ENCODE measurements around the gene ITM2A.

The ITM2A gene

DNA sequence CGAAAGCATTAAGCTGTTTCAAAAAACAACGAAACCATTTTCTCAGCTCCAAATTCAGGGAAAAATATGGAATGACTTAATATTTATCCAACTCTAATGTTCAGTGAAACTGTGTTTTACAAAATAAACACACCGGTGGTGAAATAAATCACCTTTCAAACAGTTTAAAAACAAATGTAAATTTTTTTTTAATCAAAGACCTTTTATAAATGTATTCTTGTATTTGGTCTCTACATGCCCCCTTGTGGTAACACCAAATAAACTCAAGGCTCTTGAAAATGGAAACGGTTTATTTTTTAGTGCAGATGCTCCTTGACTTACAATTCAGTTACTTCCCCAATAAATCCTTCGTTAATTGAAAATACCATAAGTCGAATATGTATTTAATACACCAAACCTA is 45.8 kb upstream of the ITM2A start:
- Histone ChIP-seq H2AFZ (ENCODE audit: low read depth, low read length) (no peak overlapping the region; the same call in 1 of the 2 replicates), H4K20me1 (ENCODE audit: insufficient read depth, low read length) (no peaks in the 10 kb centered on the region), H3K4me1 (ENCODE audit: insufficient read depth, low read length) (peaks cover 5% of the 10 kb centered on the region; the same call in 1 of the 2 replicates), H3K36me3 (ENCODE audit: insufficient read depth, low read length) (no peaks in the 10 kb centered on the region), H3K4me2 (ENCODE audit: insufficient read depth, low read length) (no peak overlapping the region), H3K27me3 (ENCODE audit: insufficient read depth, low read length, poor library complexity) (no peaks in the 10 kb centered on the region), H3K27ac (ENCODE audit: low read length) (no peak overlapping the region; the same call in 1 of the 2 replicates), H3K9ac (ENCODE audit: low read depth, low read length) (no peak overlapping the region), H3K4me3 (ENCODE audit: low read depth in 1 of 2, low read length in 2 of 2) (no peak overlapping the region), H3K9me3 (ENCODE audit: insufficient read depth, low read length, severe bottlenecking) (no peaks in the 10 kb centered on the region), H3K79me2 (ENCODE audit: insufficient read depth, low read length) (no peaks in the 10 kb centered on the region)
- no peak for TF ChIP-seq EZH2 (IDR thresholded peaks at IDR 0.05; ENCODE audit: borderline replicate concordance, low read depth, low read length, severe bottlenecking)
- TF ChIP-seq, protein P1, sequence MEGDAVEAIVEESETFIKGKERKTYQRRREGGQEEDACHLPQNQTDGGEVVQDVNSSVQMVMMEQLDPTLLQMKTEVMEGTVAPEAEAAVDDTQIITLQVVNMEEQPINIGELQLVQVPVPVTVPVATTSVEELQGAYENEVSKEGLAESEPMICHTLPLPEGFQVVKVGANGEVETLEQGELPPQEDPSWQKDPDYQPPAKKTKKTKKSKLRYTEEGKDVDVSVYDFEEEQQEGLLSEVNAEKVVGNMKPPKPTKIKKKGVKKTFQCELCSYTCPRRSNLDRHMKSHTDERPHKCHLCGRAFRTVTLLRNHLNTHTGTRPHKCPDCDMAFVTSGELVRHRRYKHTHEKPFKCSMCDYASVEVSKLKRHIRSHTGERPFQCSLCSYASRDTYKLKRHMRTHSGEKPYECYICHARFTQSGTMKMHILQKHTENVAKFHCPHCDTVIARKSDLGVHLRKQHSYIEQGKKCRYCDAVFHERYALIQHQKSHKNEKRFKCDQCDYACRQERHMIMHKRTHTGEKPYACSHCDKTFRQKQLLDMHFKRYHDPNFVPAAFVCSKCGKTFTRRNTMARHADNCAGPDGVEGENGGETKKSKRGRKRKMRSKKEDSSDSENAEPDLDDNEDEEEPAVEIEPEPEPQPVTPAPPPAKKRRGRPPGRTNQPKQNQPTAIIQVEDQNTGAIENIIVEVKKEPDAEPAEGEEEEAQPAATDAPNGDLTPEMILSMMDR (IDR thresholded peaks at IDR 0.05; ENCODE audit: borderline replicate concordance, extremely low read depth, low read length, poor library complexity, severe bottlenecking) = peak; percentile 56
- ATAC-seq (ENCODE audit: insufficient read depth, low read depth) (no peak), DNase-seq (no peak)

DNA sequence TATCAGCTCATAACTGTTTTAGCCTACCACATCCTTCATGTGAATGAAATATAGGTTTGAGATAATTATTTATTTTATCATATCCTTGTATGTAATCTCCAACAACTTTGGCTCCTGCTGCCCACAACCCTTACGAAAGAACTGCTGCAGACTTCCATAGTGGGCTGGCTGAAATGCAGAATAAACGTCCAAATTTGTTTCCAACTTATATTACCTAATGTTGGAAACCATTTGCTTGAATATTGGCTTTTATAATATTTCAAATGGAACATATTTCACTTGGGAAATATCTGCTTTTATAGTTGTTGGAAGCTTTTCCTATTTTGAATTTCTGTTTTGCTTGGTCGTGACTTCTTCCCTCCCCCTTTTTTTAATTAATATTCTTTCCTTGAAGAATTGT is 45.0 kb upstream of the ITM2A start:
- Histone ChIP-seq H3K4me1 (ENCODE audit: insufficient read depth, low read length) (peaks cover 5% of the 10 kb centered on the region; the same call in 1 of the 2 replicates), H3K36me3 (ENCODE audit: insufficient read depth, low read length) (no peaks in the 10 kb centered on the region), H3K9ac (ENCODE audit: low read depth, low read length) (no peak overlapping the region), H4K20me1 (ENCODE audit: insufficient read depth, low read length) (no peaks in the 10 kb centered on the region), H3K27ac (ENCODE audit: low read length) (no peak overlapping the region), H2AFZ (ENCODE audit: low read depth, low read length) (no peak overlapping the region), H3K4me2 (ENCODE audit: insufficient read depth, low read length) (no peak overlapping the region), H3K27me3 (ENCODE audit: insufficient read depth, low read length, poor library complexity) (no peaks in the 10 kb centered on the region), H3K9me3 (ENCODE audit: insufficient read depth, low read length, severe bottlenecking) (no peaks in the 10 kb centered on the region), H3K4me3 (ENCODE audit: low read depth in 1 of 2, low read length in 2 of 2) (no peak overlapping the region), H3K79me2 (ENCODE audit: insufficient read depth, low read length) (no peaks in the 10 kb centered on the region)
- TF ChIP-seq, protein P1 (IDR thresholded peaks at IDR 0.05; ENCODE audit: borderline replicate concordance, extremely low read depth, low read length, poor library complexity, severe bottlenecking) = no peak
- no peak for TF ChIP-seq EZH2 (IDR thresholded peaks at IDR 0.05; ENCODE audit: borderline replicate concordance, low read depth, low read length, severe bottlenecking)
- ATAC-seq (ENCODE audit: insufficient read depth, low read depth) = no peak
- DNase-seq = no peak

DNA sequence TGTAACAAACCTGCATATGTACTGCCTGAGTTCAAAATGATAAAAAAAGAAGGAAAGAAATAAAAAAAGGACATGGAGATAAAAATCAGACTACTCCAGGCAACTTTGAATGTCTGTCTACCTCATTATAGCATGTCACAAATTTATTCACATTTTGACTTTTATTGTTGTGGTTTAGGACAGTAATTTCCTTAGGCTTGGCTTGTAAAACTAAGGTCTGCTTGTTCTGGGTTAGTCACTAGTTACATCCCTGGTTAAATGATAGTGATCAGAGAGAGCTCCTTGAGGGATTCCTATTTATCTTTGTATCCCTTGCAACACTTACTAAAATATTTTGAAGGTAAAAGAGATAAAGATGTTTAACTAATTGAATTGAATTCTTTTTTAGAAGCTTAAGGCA is 42.5 kb upstream of the ITM2A start:
- H2AFZ ChIP-seq (ENCODE audit: low read depth, low read length) = no peak overlapping the region
- no peaks in the 10 kb centered on the region for H3K79me2 ChIP-seq (ENCODE audit: insufficient read depth, low read length)
- no peaks in the 10 kb centered on the region for H4K20me1 ChIP-seq (ENCODE audit: insufficient read depth, low read length)
- H3K4me2 ChIP-seq (ENCODE audit: insufficient read depth, low read length) = no peak overlapping the region
- H3K36me3 ChIP-seq (ENCODE audit: insufficient read depth, low read length) = no peaks in the 10 kb centered on the region
- H3K9me3 ChIP-seq (ENCODE audit: insufficient read depth, low read length, severe bottlenecking) = no peaks in the 10 kb centered on the region
- no peak overlapping the region for H3K9ac ChIP-seq (ENCODE audit: low read depth, low read length)
- H3K27ac ChIP-seq (ENCODE audit: low read length) = no peak overlapping the region
- peaks cover 5% of the 10 kb centered on the region; the same call in 1 of the 2 replicates for H3K4me1 ChIP-seq (ENCODE audit: insufficient read depth, low read length)
- no peak overlapping the region for H3K4me3 ChIP-seq (ENCODE audit: low read depth in 1 of 2, low read length in 2 of 2)
- ATAC-seq (ENCODE audit: insufficient read depth, low read depth) = no peak
- no peaks in the 10 kb centered on the region for H3K27me3 ChIP-seq (ENCODE audit: insufficient read depth, low read length, poor library complexity)
- TF ChIP-seq, protein P1 (IDR thresholded peaks at IDR 0.05; ENCODE audit: borderline replicate concordance, extremely low read depth, low read length, poor library complexity, severe bottlenecking) = no peak
- no peak for TF ChIP-seq EZH2 (IDR thresholded peaks at IDR 0.05; ENCODE audit: borderline replicate concordance, low read depth, low read length, severe bottlenecking)
- no peak for DNase-seq
